H9 (cell line): Measurements from ENCODE around the gene HECA. TPM values are rescaled to one million over a fixed set of nuclear protein-coding genes. Genes with fewer than 3 reads are reported as not detected.

Experiments used
- DNase-seq: peaks from one replicate; pipeline ENCODE4 v3.0.0-alpha.2; 2017
- H2AFZ ChIP-seq: one replicate; pipeline ENCODE4 v1.6.1; 2013; ENCODE audit warnings: mild to moderate bottlenecking, low read length, control low read depth, moderate library complexity
- H2AK5ac ChIP-seq: 2 replicates; pipeline ENCODE4 v1.6.1; 2013; ENCODE audit warnings: low read length, control low read depth, mixed read lengths; ENCODE audit not compliant: insufficient read length
- H2BK120ac ChIP-seq: one replicate; pipeline ENCODE4 v1.6.1; 2013; ENCODE audit warnings: low read depth, mild to moderate bottlenecking, low read length, control low read depth, inconsistent platforms; ENCODE audit not compliant: poor library complexity, severe bottlenecking
- H2BK12ac ChIP-seq: 2 replicates; pipeline ENCODE4 v1.6.1; 2013; ENCODE audit warnings: low read length, control low read depth, mixed read lengths, low read depth; ENCODE audit not compliant: insufficient read length
- H2BK15ac ChIP-seq: 2 replicates; pipeline ENCODE4 v1.6.1; 2013; ENCODE audit warnings: low read depth, low read length, control low read depth
- H2BK20ac ChIP-seq: one replicate; pipeline ENCODE4 v1.6.1; 2013; ENCODE audit warnings: low read depth, mild to moderate bottlenecking, low read length, control low read depth, inconsistent platforms; ENCODE audit not compliant: poor library complexity, severe bottlenecking
- H2BK5ac ChIP-seq: 2 replicates; pipeline ENCODE4 v1.6.1; 2013; ENCODE audit warnings: low read length, control low read depth, mixed read lengths; ENCODE audit not compliant: insufficient read length
- H3K14ac ChIP-seq: 2 replicates; pipeline ENCODE4 v1.6.1; 2013; ENCODE audit warnings: low read length, control low read depth; ENCODE audit not compliant: insufficient read depth
- H3K18ac ChIP-seq: 2 replicates; pipeline ENCODE4 v1.6.1; 2013; ENCODE audit warnings: low read depth, mild to moderate bottlenecking, mixed read lengths, low read length, control low read depth; ENCODE audit not compliant: insufficient read length
- H3K23ac ChIP-seq: 2 replicates; pipeline ENCODE4 v1.6.1; 2013; ENCODE audit warnings: low read length, control low read depth, mixed read lengths, low read depth; ENCODE audit not compliant: insufficient read length
- H3K23me2 ChIP-seq: 2 replicates; pipeline ENCODE4 v1.6.1; 2013; ENCODE audit warnings: low read depth, mild to moderate bottlenecking, mixed read lengths, low read length, control low read depth; ENCODE audit not compliant: insufficient read length, poor library complexity, severe bottlenecking
- H3K27ac ChIP-seq: 2 replicates; pipeline ENCODE4 v1.5.1; 2013; ENCODE audit warnings: low read length, control low read depth, mixed read lengths, low read depth; ENCODE audit not compliant: insufficient read length
- H3K27me3 ChIP-seq: 2 replicates; pipeline ENCODE4 v1.6.1; 2013; ENCODE audit warnings: low read length, control low read depth, inconsistent platforms; ENCODE audit not compliant: insufficient read depth
- H3K4ac ChIP-seq: 2 replicates; pipeline ENCODE4 v1.6.1; 2013; ENCODE audit warnings: low read depth, mild to moderate bottlenecking, control low read depth, inconsistent platforms, low read length, moderate library complexity
- H3K4me1 ChIP-seq: 2 replicates; pipeline ENCODE4 v1.6.1; 2013; ENCODE audit warnings: low read length, control low read depth, inconsistent platforms; ENCODE audit not compliant: insufficient read depth
- H3K4me2 ChIP-seq: 2 replicates; pipeline ENCODE4 v1.6.1; 2013; ENCODE audit warnings: low read length, control low read depth, mixed read lengths; ENCODE audit not compliant: insufficient read length, insufficient read depth
- H3K56ac ChIP-seq: 2 replicates; pipeline ENCODE4 v1.6.1; 2013; ENCODE audit warnings: low read depth, mild to moderate bottlenecking, mixed read lengths, low read length, control low read depth; ENCODE audit not compliant: insufficient read length
- H3K79me1 ChIP-seq: 2 replicates; pipeline ENCODE4 v1.6.1; 2013; ENCODE audit warnings: low read depth, mild to moderate bottlenecking, moderate library complexity, low read length, control low read depth, inconsistent platforms; ENCODE audit not compliant: insufficient read depth, poor library complexity, severe bottlenecking
- H3K79me2 ChIP-seq: 2 replicates; pipeline ENCODE4 v1.6.1; 2013; ENCODE audit warnings: low read length, control low read depth, inconsistent platforms; ENCODE audit not compliant: insufficient read depth
- H3K9ac ChIP-seq: 2 replicates; pipeline ENCODE4 v1.6.1; 2013; ENCODE audit warnings: low read length, control low read depth, mixed read lengths; ENCODE audit not compliant: insufficient read length; ENCODE audit errors: extremely low read depth
- H3K9me3 ChIP-seq: one replicate; pipeline ENCODE4 v1.6.1; 2013; ENCODE audit warnings: low read depth, low read length, inconsistent platforms; ENCODE audit not compliant: control insufficient read depth
- H3T11ph ChIP-seq: one replicate; pipeline ENCODE4 v1.6.1; 2013; ENCODE audit warnings: mild to moderate bottlenecking, low read length, control low read depth, inconsistent platforms
- H4K20me1 ChIP-seq: one replicate; pipeline ENCODE4 v1.6.1; 2013; ENCODE audit not compliant: control insufficient read depth, insufficient read length, insufficient read depth
- H4K5ac ChIP-seq: 2 replicates; pipeline ENCODE4 v1.6.1; 2013; ENCODE audit warnings: low read depth, mild to moderate bottlenecking, mixed read lengths, low read length, control low read depth; ENCODE audit not compliant: insufficient read length
- H4K8ac ChIP-seq: replicated peaks from 2 replicates; pipeline ENCODE4 v1.6.1; 2013; ENCODE audit warnings: low read length, control low read depth, mixed read lengths, low read depth; ENCODE audit not compliant: insufficient read length
- H4K91ac ChIP-seq: 2 replicates; pipeline ENCODE4 v1.6.1; 2013; ENCODE audit warnings: low read depth, mild to moderate bottlenecking, moderate library complexity, mixed read lengths, low read length, control low read depth; ENCODE audit not compliant: insufficient read length
- H3K27ac Mint-ChIP-seq, 3 experiments: 2 replicates in 2 of 3; 3 replicates in 1 of 3; pipeline ENCODE4 v1.8.0; 2020 to 2021; ENCODE audit warnings: mixed read lengths in 3 of 3, mild to moderate bottlenecking in 1 of 3, moderate library complexity in 1 of 3
- H3K27me3 Mint-ChIP-seq: 2 replicates; pipeline ENCODE4 v1.8.0; 2021; ENCODE audit warnings: low read depth, mild to moderate bottlenecking, moderate library complexity, mixed read lengths
- H3K36me3 Mint-ChIP-seq, 3 experiments: 2 replicates in 2 of 3; 3 replicates in 1 of 3; pipeline ENCODE4 v1.8.0; 2020 to 2021; ENCODE audit warnings: low read depth in 3 of 3, mixed read lengths in 3 of 3; ENCODE audit not compliant: insufficient read depth in 1 of 3
- H3K4me1 Mint-ChIP-seq, 2 experiments: 2 replicates each; pipeline ENCODE4 v1.8.0; 2020; ENCODE audit warnings: mixed read lengths in 2 of 2
- H3K4me3 Mint-ChIP-seq, 2 experiments: 2 replicates in 1 of 2; 3 replicates in 1 of 2; pipeline ENCODE4 v1.8.0; 2020 to 2021; ENCODE audit warnings: mild to moderate bottlenecking in 2 of 2, mixed read lengths in 2 of 2, moderate library complexity in 1 of 2
- H3K9me3 Mint-ChIP-seq, 2 experiments: 2 replicates in 1 of 2; 3 replicates in 1 of 2; pipeline ENCODE4 v1.8.0; 2020; ENCODE audit warnings: mild to moderate bottlenecking in 2 of 2, mixed read lengths in 2 of 2, moderate library complexity in 1 of 2
- CTCF ChIP-seq: fragments of 200-600 bp; sonication (generic); conservative IDR thresholded peaks from 3 replicates; pipeline ENCODE4 v1.8.0; 2021; ENCODE audit warnings: antibody characterized with exemption, mild to moderate bottlenecking
- WGBS: extraction: QIAGEN DNeasy Blood & Tissue Kit; methylation state at CpG from one replicate; pipeline ENCODE4 v1.1.7; 2013; ENCODE audit warnings: missing lambda C conversion rate, low lambda C conversion rate, mixed read lengths; ENCODE audit not compliant: insufficient read length; ENCODE audit errors: extremely low coverage; 5-methylcytosine and 5-hydroxymethylcytosine counted together
- total RNA-seq: library from RNA; stranded (reverse); gene quantifications from 2 replicates; pipeline ENCODE4 v1.2.1, GENCODE V29; 2021

HECA gene
- total RNA-seq, 1 experiment from 2014 or later, result 4.8 TPM

GRCh38 chr6:139151425-139152087, 16.7 kb downstream of the HECA start:
- no peak overlapping the region for H3K23ac ChIP-seq
- no peaks in the 10 kb centered on the region for H3K79me2 ChIP-seq
- no peaks in the 10 kb centered on the region for H3K4me1 ChIP-seq
- no peak overlapping the region for H2AFZ ChIP-seq
- no peak overlapping the region for H2BK20ac ChIP-seq
- no peak overlapping the region for H4K5ac ChIP-seq
- H3K23me2 ChIP-seq, result no peaks in the 10 kb centered on the region
- H3K4ac ChIP-seq, result no peak overlapping the region
- no peaks in the 10 kb centered on the region for H3K9me3 ChIP-seq
- no peak overlapping the region for H2AK5ac ChIP-seq
- DNase-seq, result no peak
- no peak overlapping the region for H2BK12ac ChIP-seq
- H3K27ac ChIP-seq, result no peak overlapping the region
- no peak overlapping the region for H2BK120ac ChIP-seq
- WGBS, result no CpG with 5 or more reads among the region's 6 CpGs
- H3K4me1 Mint-ChIP-seq, result peaks cover 18 to 24% of the 10 kb centered on the region in 2 experiments
- no peaks in the 10 kb centered on the region for H3K27me3 ChIP-seq
- H2BK15ac ChIP-seq, result no peak overlapping the region
- H3K79me1 ChIP-seq, result no peaks in the 10 kb centered on the region
- H3K27me3 Mint-ChIP-seq, result no peaks in the 10 kb centered on the region
- no peak overlapping the region for H3T11ph ChIP-seq
- no peak for TF ChIP-seq CTCF
- no peak overlapping the region for H3K56ac ChIP-seq
- no peak overlapping the region for H2BK5ac ChIP-seq
- H4K8ac ChIP-seq, result no peak overlapping the region
- no peak overlapping the region for H4K91ac ChIP-seq
- no peak overlapping the region; a peak in 2 of 7 replicates for H3K27ac Mint-ChIP-seq
- H4K20me1 ChIP-seq, result no peaks in the 10 kb centered on the region
- H3K9me3 Mint-ChIP-seq, result no peaks in the 10 kb centered on the region
- H3K14ac ChIP-seq, result no peak overlapping the region
- no peak overlapping the region for H3K9ac ChIP-seq
- H3K36me3 Mint-ChIP-seq, result no peaks in the 10 kb centered on the region
- H3K4me2 ChIP-seq, result no peak overlapping the region
- no peak overlapping the region for H3K4me3 Mint-ChIP-seq
- H3K18ac ChIP-seq, result no peak overlapping the region
